Natural killer cell (primary cell): ENCODE measurements around the gene DNLZ. TPM values are rescaled to one million over a fixed set of nuclear protein-coding genes. Genes with fewer than 3 reads are reported as not detected.
"Not testable (repeated sequence)": the region's sequence is repeated elsewhere in the genome, so short reads cannot be mapped to it uniquely, and the experiment has no call there.

Experiments used
- ATAC-seq, 3 donors: fragments of 150-1000 bp in 2 of 3; fragments of 200-7000 bp in 1 of 3; cut with Tn5 transposase; 1 replicate in 1 of 3; 2 replicates in 2 of 3; pipeline ENCODE4 v1.10.0; 2021; ENCODE audit warnings: mild to moderate bottlenecking in 2 of 3, moderate library complexity in 2 of 3
- DNase-seq, 2 donors: peaks; one replicate each; pipeline versions ENCODE4 v3.0.0 to v3.0.0-alpha.2; 2013 to 2021; ENCODE audit warnings: mixed read lengths in 1 of 2
- H3K27ac ChIP-seq: one replicate; pipeline ENCODE4 v1.5.1; 2013; ENCODE audit warnings: mild to moderate bottlenecking, low read length
- H3K27me3 ChIP-seq: one replicate; pipeline ENCODE4 v1.6.1; 2013; ENCODE audit warnings: low read length; ENCODE audit not compliant: control insufficient read depth, insufficient read depth
- H3K36me3 ChIP-seq: one replicate; pipeline ENCODE4 v1.6.1; 2013; ENCODE audit warnings: low read length; ENCODE audit not compliant: control insufficient read depth, insufficient read depth
- H3K4me1 ChIP-seq: one replicate; pipeline ENCODE4 v1.6.1; 2013; ENCODE audit warnings: low read length; ENCODE audit not compliant: control insufficient read depth, insufficient read depth
- H3K4me3 ChIP-seq: one replicate; pipeline ENCODE4 v1.5.1; 2013; ENCODE audit warnings: low read length
- H3K9me3 ChIP-seq: one replicate; pipeline ENCODE4 v1.6.1; 2013; ENCODE audit warnings: low read length; ENCODE audit not compliant: control insufficient read depth, insufficient read depth
- H3K27ac Mint-ChIP-seq, 2 donors: one replicate each; pipeline ENCODE4 v1.8.0; 2022; ENCODE audit warnings: mild to moderate bottlenecking in 2 of 2, mixed read lengths in 2 of 2, moderate library complexity in 1 of 2
- H3K27me3 Mint-ChIP-seq, 2 donors: one replicate each; pipeline ENCODE4 v1.8.0; 2022; ENCODE audit warnings: low read depth in 2 of 2, mixed read lengths in 2 of 2
- H3K36me3 Mint-ChIP-seq: one replicate; pipeline ENCODE4 v1.8.0; 2022; ENCODE audit warnings: mixed read lengths
- H3K4me1 Mint-ChIP-seq, 2 donors: one replicate each; pipeline ENCODE4 v1.8.0; 2022; ENCODE audit warnings: mixed read lengths in 2 of 2
- H3K4me3 Mint-ChIP-seq: one replicate; pipeline ENCODE4 v1.8.0; 2022; ENCODE audit warnings: mild to moderate bottlenecking, moderate library complexity, mixed read lengths
- H3K9me3 Mint-ChIP-seq, 2 donors: one replicate each; pipeline ENCODE4 v1.8.0; 2022; ENCODE audit warnings: mixed read lengths in 2 of 2
- CTCF ChIP-seq: fragments of 200-600 bp; IDR thresholded peaks from one replicate; pipeline ENCODE4 v1.8.0; 2022; ENCODE audit warnings: antibody characterized with exemption
- WGBS: methylation state at CpG from one replicate; pipeline ENCODE4 v1.1.7; 2013; ENCODE audit warnings: missing lambda C conversion rate; ENCODE audit not compliant: insufficient coverage; 5-methylcytosine and 5-hydroxymethylcytosine counted together
- intact Hi-C: fragments of 100-400 bp; cut with micrococcal nuclease; formaldehyde crosslinking; loops from one replicate; pipeline ENCODE4 v1.14.2; 2022
- total RNA-seq, 4 donors: library from RNA; stranded (reverse); fragments of 120-200 nt in 1 of 4; gene quantifications; one replicate each; pipeline versions ENCODE4 v1.2.3 to v1.2.4, GENCODE V29; 2013 to 2022

DNLZ gene
- total RNA-seq, 3 donors from 2014 or later (not counting 1 experiment from before 2014, with no cell fraction given) = 24.6 to 34.8 (median 28.9) TPM

- no peak for TF ChIP-seq CTCF
- no peaks in the 10 kb centered on the region for H3K36me3 Mint-ChIP-seq
- Histone ChIP-seq H3K27me3 (peaks cover 6% of the 10 kb centered on the region), H3K9me3 (no peaks in the 10 kb centered on the region), H3K27ac (no peak overlapping the region), H3K4me1 (peaks cover 17% of the 10 kb centered on the region), H3K4me3 (no peak overlapping the region), H3K36me3 (no peaks in the 10 kb centered on the region)
- no peaks in the 10 kb centered on the region for H3K27me3 Mint-ChIP-seq
- DNase-seq (peak in 1 of 2 donors; percentile 28), ATAC-seq (no peak)
- no peaks in the 10 kb centered on the region for H3K4me1 Mint-ChIP-seq
- no peak overlapping the region for H3K4me3 Mint-ChIP-seq
- intact Hi-C loops = no loop called here
- H3K27ac Mint-ChIP-seq = no peak overlapping the region
- no peaks in the 10 kb centered on the region for H3K9me3 Mint-ChIP-seq
- WGBS = 72% methylated on average over 17 of the region's 17 CpGs
These were observed 40.2 kb downstream of the DNLZ start for GRCh38 chr9:136323371-136323789.

- 80% methylated on average over 23 of the region's 23 CpGs for WGBS
- Mint-ChIP-seq H3K4me3 (no peak overlapping the region), H3K27me3 (no peaks in the 10 kb centered on the region), H3K4me1 (no peaks in the 10 kb centered on the region), H3K36me3 (no peaks in the 10 kb centered on the region), H3K27ac (no peak overlapping the region), H3K9me3 (no peaks in the 10 kb centered on the region)
- no peak for TF ChIP-seq CTCF
- intact Hi-C loops = no loop called here
- H3K4me1 ChIP-seq = peaks cover 17% of the 10 kb centered on the region
- peaks cover 3% of the 10 kb centered on the region for H3K27me3 ChIP-seq
- no peak overlapping the region for H3K27ac ChIP-seq
- H3K36me3 ChIP-seq = no peaks in the 10 kb centered on the region
- ATAC-seq (no peak), DNase-seq (no peak)
- no peak overlapping the region for H3K4me3 ChIP-seq
- H3K9me3 ChIP-seq = no peaks in the 10 kb centered on the region
These were observed 40.7 kb downstream of the DNLZ start for GRCh38 chr9:136322756-136323330.

GRCh38 chr9:136321561-136321960 is 42.0 kb downstream of the DNLZ start:
- Histone ChIP-seq H3K4me1 (peaks cover 24% of the 10 kb centered on the region), H3K27ac (no peak overlapping the region), H3K27me3 (no peaks in the 10 kb centered on the region), H3K4me3 (no peak overlapping the region), H3K36me3 (no peaks in the 10 kb centered on the region), H3K9me3 (peaks cover 10% of the 10 kb centered on the region)
- H3K4me3 Mint-ChIP-seq = no peak overlapping the region
- no peak for DNase-seq
- H3K4me1 Mint-ChIP-seq = peaks cover 11 to 13% of the 10 kb centered on the region in 2 donors
- no peak for TF ChIP-seq CTCF
- peaks cover 0 to under 1% of the 10 kb centered on the region in 2 donors for H3K27me3 Mint-ChIP-seq
- WGBS = 89% methylated on average over 19 of the region's 19 CpGs
- H3K9me3 Mint-ChIP-seq = no peaks in the 10 kb centered on the region
- ATAC-seq = no peak
- H3K36me3 Mint-ChIP-seq = no peaks in the 10 kb centered on the region
- intact Hi-C loops = no loop called here
- no peak overlapping the region for H3K27ac Mint-ChIP-seq

GRCh38 chr9:136320972-136321371 is 42.6 kb downstream of the DNLZ start:
- H3K9me3 Mint-ChIP-seq, H3K36me3 ChIP-seq, ATAC-seq, H3K36me3 Mint-ChIP-seq, H3K27me3 Mint-ChIP-seq, H3K4me3 Mint-ChIP-seq, intact Hi-C loops, DNase-seq, H3K27ac ChIP-seq, H3K27ac Mint-ChIP-seq, H3K4me3 ChIP-seq, H3K27me3 ChIP-seq: not testable (repeated sequence)
- H3K4me1 Mint-ChIP-seq = peaks cover 17 to 19% of the 10 kb centered on the region in 2 donors
- Histone ChIP-seq H3K9me3 (peaks cover 16% of the 10 kb centered on the region), H3K4me1 (peaks cover 21% of the 10 kb centered on the region)

GRCh38 chr9:136319955-136320354 is 43.6 kb downstream of the DNLZ start:
- H3K27ac ChIP-seq, H3K27ac Mint-ChIP-seq, DNase-seq, H3K27me3 Mint-ChIP-seq, H3K36me3 ChIP-seq, H3K4me3 Mint-ChIP-seq, H3K4me3 ChIP-seq, H3K36me3 Mint-ChIP-seq, H3K9me3 Mint-ChIP-seq, ATAC-seq, H3K27me3 ChIP-seq: not testable (repeated sequence)
- WGBS = 89% methylated on average over 3 of the region's 3 CpGs
- peaks cover 32% of the 10 kb centered on the region for H3K4me1 ChIP-seq
- H3K4me1 Mint-ChIP-seq = peaks cover 27 to 29% of the 10 kb centered on the region in 2 donors
- intact Hi-C loops = loop anchor here (10.0 kb wide), 3 partner anchors 45 to 1395 kb away; partner anchors contain the start of genes DNLZ and SNAPC4
- peaks cover 26% of the 10 kb centered on the region for H3K9me3 ChIP-seq

GRCh38 chr9:136319244-136319643 is 44.3 kb downstream of the DNLZ start:
- H3K27me3 Mint-ChIP-seq, H3K27me3 ChIP-seq, H3K36me3 ChIP-seq, ATAC-seq, H3K4me3 ChIP-seq, H3K4me3 Mint-ChIP-seq, H3K27ac Mint-ChIP-seq, H3K36me3 Mint-ChIP-seq, H3K9me3 Mint-ChIP-seq, H3K27ac ChIP-seq, DNase-seq: not testable (repeated sequence)
- peaks cover 33 to 35% of the 10 kb centered on the region in 2 donors for H3K4me1 Mint-ChIP-seq
- intact Hi-C loops = loop anchor here (10.0 kb wide), 3 partner anchors 46 to 1396 kb away; partner anchors contain the start of genes DNLZ and SNAPC4
- Histone ChIP-seq H3K9me3 (peaks cover 29% of the 10 kb centered on the region), H3K4me1 (peaks cover 34% of the 10 kb centered on the region)
- WGBS = 96% methylated on average over 14 of the region's 14 CpGs
